Activated CD4-positive, alpha-beta T cell treated with anti-CD3 and anti-CD28 coated beads for 36 hours (primary cell): ENCODE measurements around the gene CHST11. TPM values are rescaled to one million over a fixed set of nuclear protein-coding genes. Genes with fewer than 3 reads are reported as not detected.
"Not testable (repeated sequence)": the region's sequence is repeated elsewhere in the genome, so short reads cannot be mapped to it uniquely, and the experiment has no call there.

Experiments used
- ATAC-seq: fragments of 200-7000 bp; cut with Tn5 transposase; one replicate; pipeline ENCODE4 v1.10.0; 2021; ENCODE audit warnings: mild to moderate bottlenecking, moderate library complexity
- CTCF ChIA-PET: fragments of 350-600 bp; sonication (Branson Sonifier 250); formaldehyde crosslinking; loops from one replicate; lab custom pipeline; 2021; ENCODE audit warnings: antibody characterized with exemption; lab: Charles Lee
- POLR2A ChIA-PET: fragments of 350-600 bp; sonication (Branson Sonifier 250); formaldehyde crosslinking; loops from one replicate; lab custom pipeline; 2021; ENCODE audit warnings: antibody characterized with exemption, inconsistent platforms; lab: Charles Lee
- DNase-seq: peaks from one replicate; pipeline ENCODE4 v3.0.0-alpha.2; 2020
- H3K27ac Mint-ChIP-seq: one replicate; pipeline ENCODE4 v1.8.0; 2021; ENCODE audit warnings: mixed read lengths
- H3K27me3 Mint-ChIP-seq: one replicate; pipeline ENCODE4 v1.8.0; 2021; ENCODE audit warnings: mixed read lengths
- H3K36me3 Mint-ChIP-seq: one replicate; pipeline ENCODE4 v1.8.0; 2021; ENCODE audit warnings: low read depth, mixed read lengths
- H3K4me1 Mint-ChIP-seq: one replicate; pipeline ENCODE4 v1.8.0; 2021; ENCODE audit warnings: mixed read lengths
- H3K4me3 Mint-ChIP-seq: one replicate; pipeline ENCODE4 v1.8.0; 2021; ENCODE audit warnings: mild to moderate bottlenecking, moderate library complexity, mixed read lengths
- H3K9me3 Mint-ChIP-seq: one replicate; pipeline ENCODE4 v1.8.0; 2021; ENCODE audit warnings: low read depth, mixed read lengths
- intact Hi-C, 2 experiments: fragments of 100-400 bp; cut with DNase I in 1 of 2; cut with micrococcal nuclease in 1 of 2; formaldehyde crosslinking; loops; one replicate each; pipeline versions ENCODE4 v1.14.2 to v1.15.1; 2022 to 2024; cut with DNase I, micrococcal nuclease
- total RNA-seq, 2 experiments: library from RNA; stranded (reverse); gene quantifications; one replicate each; pipeline ENCODE4 v1.2.3, GENCODE V29; 2021

Gene CHST11
- total RNA-seq, 2 experiments from 2014 or later, result 33.3 to 33.6 TPM

DNA sequence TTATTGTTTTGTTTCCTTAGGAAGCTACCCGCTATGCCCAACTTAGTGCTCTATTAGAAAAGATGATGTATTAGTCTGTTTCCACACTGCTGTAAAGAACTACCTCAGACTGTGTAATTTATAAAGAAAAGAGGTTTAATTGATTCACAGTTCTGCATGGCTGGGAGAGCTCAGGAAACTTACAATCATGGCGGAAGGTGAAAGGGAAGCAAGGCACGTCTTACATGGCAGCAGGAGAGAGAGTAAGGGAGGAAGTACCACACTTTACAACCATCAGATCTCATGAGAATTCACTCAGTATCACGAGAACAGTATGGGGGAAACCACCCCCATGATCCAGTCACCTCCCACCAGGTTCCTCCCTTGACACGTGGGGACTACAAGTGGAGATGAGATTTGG, 70.9 kb downstream of the CHST11 start:
- H3K27ac Mint-ChIP-seq, POLR2A ChIA-PET: not testable (repeated sequence)
- CTCF ChIA-PET, result interaction anchor here (0.6 to 1.0 kb wide), 3 partner anchors 12 to 62 kb away, joined by 3 read pairs; no protein-coding TSS in a partner anchor

DNA sequence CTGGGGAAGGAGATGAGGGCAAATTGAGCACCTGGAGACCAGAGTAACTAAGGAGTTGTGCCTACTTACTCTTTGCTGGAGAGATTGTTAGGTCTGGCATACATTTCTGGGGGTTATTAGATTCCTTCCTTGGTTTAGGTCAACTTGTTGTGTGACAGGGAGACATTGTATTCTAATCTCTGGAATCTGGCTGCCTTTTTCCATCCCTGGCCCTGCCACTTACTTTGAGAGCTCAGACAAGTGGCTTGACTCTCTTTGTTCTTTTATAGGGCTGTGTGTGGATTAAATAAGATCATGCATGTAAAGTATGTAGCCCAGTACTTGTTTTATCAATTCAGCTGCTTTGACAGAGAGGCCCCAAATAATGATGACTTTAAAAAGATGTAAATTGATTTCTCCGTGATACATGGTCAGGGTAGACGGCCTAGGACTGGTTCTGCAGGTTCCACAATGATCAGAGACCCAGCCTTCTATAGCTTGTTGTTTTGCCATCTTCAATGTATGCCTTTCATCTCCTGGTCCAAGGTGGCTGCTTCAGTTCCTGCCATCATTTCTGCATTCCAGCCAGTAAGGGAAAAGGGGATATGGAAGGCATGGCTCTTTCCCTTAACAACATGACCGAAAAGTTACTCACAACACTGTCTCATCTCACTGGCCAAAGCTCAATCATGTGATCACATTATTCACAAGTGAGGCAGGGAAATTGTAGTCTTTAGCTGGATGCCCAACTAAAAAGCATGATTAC, 72.6 kb downstream of the CHST11 start:
- no peaks in the 10 kb centered on the region for H3K9me3 Mint-ChIP-seq
- POLR2A ChIA-PET, result interaction anchor here (0.7 kb wide), 1 partner anchor 19 kb away, joined by 3 read pairs; no protein-coding TSS in a partner anchor
- CTCF ChIA-PET, result interaction anchor here (0.6 to 1.4 kb wide), 5 partner anchors 11 to 148 kb away, joined by 3 to 4 read pairs (median 3); no protein-coding TSS in a partner anchor
- intact Hi-C loops, result no loop called here
- H3K27me3 Mint-ChIP-seq, result no peaks in the 10 kb centered on the region
- H3K4me1 Mint-ChIP-seq, result peaks cover 42% of the 10 kb centered on the region
- no peak overlapping the region for H3K27ac Mint-ChIP-seq
- DNase-seq (no peak), ATAC-seq (no peak)
- H3K36me3 Mint-ChIP-seq, result peaks cover 3% of the 10 kb centered on the region
- H3K4me3 Mint-ChIP-seq, result no peak overlapping the region

More for the DNA sequence above, 70.9 kb downstream of the CHST11 start:
- H3K4me3 Mint-ChIP-seq, DNase-seq, ATAC-seq, H3K36me3 Mint-ChIP-seq, intact Hi-C loops, H3K9me3 Mint-ChIP-seq, H3K27me3 Mint-ChIP-seq: not testable (repeated sequence)
- H3K4me1 Mint-ChIP-seq, result peaks cover 44% of the 10 kb centered on the region

DNA sequence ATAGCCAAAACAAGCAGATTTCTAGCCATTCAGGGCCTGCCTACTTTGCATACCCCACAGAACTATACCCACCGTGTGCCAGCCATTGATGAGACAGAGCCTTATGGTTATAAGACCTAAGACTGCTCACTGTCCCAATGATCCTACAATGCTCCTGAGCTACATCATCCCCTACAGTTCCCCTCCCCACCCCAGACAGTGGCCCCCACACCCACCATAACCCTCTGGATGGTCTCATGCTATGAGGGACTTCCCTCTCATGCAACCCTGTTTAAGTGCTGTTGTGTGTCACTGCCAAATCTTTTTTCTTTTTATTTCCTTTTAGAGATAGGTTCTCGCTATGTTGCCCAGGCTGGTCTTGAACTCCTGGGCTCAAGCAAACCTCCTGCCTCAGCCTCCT, 75.9 kb downstream of the CHST11 start:
- Mint-ChIP-seq H3K4me3 (no peak overlapping the region), H3K4me1 (peaks cover 41% of the 10 kb centered on the region), H3K9me3 (no peaks in the 10 kb centered on the region), H3K36me3 (peaks cover 2% of the 10 kb centered on the region), H3K27ac (no peak overlapping the region), H3K27me3 (no peaks in the 10 kb centered on the region)
- ChIA-PET POLR2A (no interaction called here), CTCF (no interaction called here)
- ATAC-seq (no peak), DNase-seq (no peak)
- intact Hi-C loops, result no loop called here

DNA sequence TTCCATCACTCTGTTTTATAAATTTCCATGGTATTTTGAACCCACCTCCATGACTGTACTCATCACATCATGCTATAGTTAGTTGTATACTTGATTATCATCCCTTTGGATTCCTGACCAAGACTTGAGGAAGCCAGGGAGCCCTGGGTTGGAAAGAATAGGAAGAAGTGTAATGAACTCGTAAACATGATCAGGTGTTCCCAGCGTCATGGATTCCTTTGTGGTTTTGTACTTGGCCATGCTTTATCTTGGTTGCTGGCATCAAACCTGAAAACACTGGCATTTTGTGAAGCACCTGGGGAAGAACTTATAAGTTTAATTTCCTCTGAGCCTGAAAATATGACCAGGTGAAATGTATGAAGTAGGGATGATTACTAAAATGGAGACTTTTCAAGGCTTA, 76.4 kb downstream of the CHST11 start:
- POLR2A ChIA-PET, result no interaction called here
- Mint-ChIP-seq H3K9me3 (no peaks in the 10 kb centered on the region), H3K27me3 (no peaks in the 10 kb centered on the region), H3K4me3 (no peak overlapping the region), H3K27ac (no peak overlapping the region), H3K36me3 (peaks cover 2% of the 10 kb centered on the region), H3K4me1 (peaks cover 42% of the 10 kb centered on the region)
- intact Hi-C loops, result no loop called here
- CTCF ChIA-PET, result no interaction called here
- ATAC-seq, result no peak
- no peak for DNase-seq

DNA sequence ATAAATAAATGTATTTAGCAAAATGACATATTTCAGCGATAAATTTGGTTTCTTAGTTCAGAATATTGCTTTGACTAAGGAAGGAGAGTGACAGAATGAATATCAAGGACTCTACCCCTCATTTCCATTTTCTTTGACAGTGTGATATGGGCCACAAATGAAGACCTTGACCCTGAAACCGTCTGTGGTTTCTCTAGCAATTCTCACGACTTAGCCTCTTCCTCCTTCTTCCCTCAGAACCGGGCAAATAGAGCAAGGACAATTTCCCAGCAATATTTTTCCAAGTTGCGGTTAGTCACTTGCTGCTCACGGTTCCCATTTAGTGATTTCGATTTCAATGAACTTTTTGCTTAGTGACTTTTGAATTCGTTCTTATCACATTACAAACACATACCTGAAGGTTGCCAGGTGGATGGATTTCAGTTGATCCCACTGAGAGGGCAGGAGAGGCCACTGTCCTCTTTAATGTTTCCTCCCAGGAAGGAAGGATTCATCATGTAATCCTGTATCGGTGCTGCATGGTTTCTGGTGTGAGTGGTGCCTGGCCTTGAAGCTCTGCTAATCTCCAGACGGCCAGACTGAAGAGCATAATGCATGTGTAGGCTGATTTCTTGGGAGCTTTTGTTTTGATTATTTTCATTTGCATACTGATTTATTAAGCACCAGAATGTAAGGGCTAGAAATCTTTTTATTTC, 77.6 kb downstream of the CHST11 start:
- intact Hi-C loops, result no loop called here
- no peak overlapping the region for H3K4me3 Mint-ChIP-seq
- peaks cover 2% of the 10 kb centered on the region for H3K36me3 Mint-ChIP-seq
- no peaks in the 10 kb centered on the region for H3K27me3 Mint-ChIP-seq
- POLR2A ChIA-PET, result no interaction called here
- CTCF ChIA-PET, result interaction anchor here (0.6 to 2.1 kb wide), 2 partner anchors 15 to 153 kb away, joined by 3 to 6 read pairs; no protein-coding TSS in a partner anchor
- ATAC-seq (no peak), DNase-seq (no peak)
- H3K4me1 Mint-ChIP-seq, result peaks cover 42% of the 10 kb centered on the region
- H3K9me3 Mint-ChIP-seq, result no peaks in the 10 kb centered on the region
- no peak overlapping the region for H3K27ac Mint-ChIP-seq

DNA sequence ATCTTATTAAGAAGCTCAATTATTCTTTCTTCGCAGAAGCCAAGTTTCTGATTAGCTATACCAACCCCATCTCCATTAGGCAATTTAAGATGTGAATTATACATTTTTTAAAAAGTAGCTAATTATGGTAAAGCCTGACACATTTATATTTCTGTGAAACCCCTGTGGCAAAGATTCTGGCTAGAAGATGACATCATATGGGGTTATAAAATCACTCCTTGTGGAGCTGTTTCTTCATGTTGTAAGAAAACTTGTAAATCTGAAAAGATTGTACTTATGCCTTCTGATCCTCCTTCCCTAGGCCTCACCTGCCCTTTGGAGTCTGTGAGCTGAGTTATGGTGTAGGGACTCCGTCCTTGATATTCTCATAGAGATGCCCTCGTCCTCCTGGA, 78.1 kb downstream of the CHST11 start:
- H3K4me1 Mint-ChIP-seq, result peaks cover 42% of the 10 kb centered on the region
- DNase-seq (no peak), ATAC-seq (no peak)
- no peaks in the 10 kb centered on the region for H3K9me3 Mint-ChIP-seq
- H3K27me3 Mint-ChIP-seq, result no peaks in the 10 kb centered on the region
- POLR2A ChIA-PET, result no interaction called here
- intact Hi-C loops, result no loop called here
- no peak overlapping the region for H3K27ac Mint-ChIP-seq
- no peak overlapping the region for H3K4me3 Mint-ChIP-seq
- H3K36me3 Mint-ChIP-seq, result no peaks in the 10 kb centered on the region
- CTCF ChIA-PET, result interaction anchor here (0.6 to 2.1 kb wide), 3 partner anchors 16 to 163 kb away, joined by 3 to 6 read pairs (median 3); no protein-coding TSS in a partner anchor

DNA sequence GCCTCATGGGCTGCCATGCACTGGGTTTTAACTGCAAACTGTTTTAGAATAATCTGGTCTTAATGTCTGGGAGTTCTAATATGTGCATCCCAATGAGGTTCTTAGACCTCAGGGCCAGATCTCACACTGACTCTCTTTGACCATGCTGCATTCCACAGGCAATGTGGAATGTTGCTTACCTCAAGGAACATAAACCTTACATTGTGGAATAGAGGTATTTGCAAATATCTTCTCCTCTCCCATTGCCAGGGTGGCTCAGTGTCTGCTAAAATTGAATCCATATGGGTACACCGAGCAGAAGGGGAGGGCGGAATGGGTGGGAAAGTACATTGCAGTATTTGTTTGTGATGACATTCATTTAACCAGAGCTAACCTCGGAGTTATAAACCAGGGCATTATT, 78.6 kb downstream of the CHST11 start:
- Mint-ChIP-seq H3K9me3 (no peaks in the 10 kb centered on the region), H3K27ac (no peak overlapping the region), H3K36me3 (no peaks in the 10 kb centered on the region), H3K4me1 (peaks cover 42% of the 10 kb centered on the region), H3K27me3 (no peaks in the 10 kb centered on the region), H3K4me3 (no peak overlapping the region)
- intact Hi-C loops, result no loop called here
- no peak for DNase-seq
- ATAC-seq, result no peak
- ChIA-PET CTCF (interaction anchor here (0.6 to 2.1 kb wide), 2 partner anchors 154 to 164 kb away, joined by 3 to 6 read pairs; no protein-coding TSS in a partner anchor), POLR2A (no interaction called here)

DNA sequence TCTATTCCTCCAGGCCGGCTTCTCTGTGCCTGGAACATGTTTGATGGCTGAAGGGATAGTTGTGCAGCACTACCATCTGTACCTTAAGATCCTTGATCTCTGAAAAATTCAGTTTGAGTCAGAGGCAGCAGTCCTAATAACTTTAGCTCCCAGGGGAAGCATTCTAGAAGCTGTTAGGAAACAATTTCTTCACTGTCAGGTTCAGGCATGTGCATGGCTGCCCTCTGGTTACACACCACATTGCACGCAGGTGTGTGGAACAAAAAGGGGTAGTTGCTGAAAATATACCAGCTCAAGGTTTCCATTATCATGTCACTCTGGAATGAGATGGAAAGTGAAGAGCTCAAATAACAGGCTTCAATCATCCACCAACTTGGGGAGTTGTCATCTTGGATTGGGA, 80.1 kb downstream of the CHST11 start:
- no peak overlapping the region for H3K4me3 Mint-ChIP-seq
- H3K27me3 Mint-ChIP-seq, result no peaks in the 10 kb centered on the region
- H3K4me1 Mint-ChIP-seq, result peaks cover 48% of the 10 kb centered on the region
- no peak overlapping the region for H3K27ac Mint-ChIP-seq
- CTCF ChIA-PET, result interaction anchor here (0.6 kb wide), 1 partner anchor 28 kb away, joined by 3 read pairs; no protein-coding TSS in a partner anchor
- intact Hi-C loops, result no loop called here
- no peaks in the 10 kb centered on the region for H3K36me3 Mint-ChIP-seq
- DNase-seq, result no peak
- no peaks in the 10 kb centered on the region for H3K9me3 Mint-ChIP-seq
- POLR2A ChIA-PET, result no interaction called here
- ATAC-seq, result no peak

DNA sequence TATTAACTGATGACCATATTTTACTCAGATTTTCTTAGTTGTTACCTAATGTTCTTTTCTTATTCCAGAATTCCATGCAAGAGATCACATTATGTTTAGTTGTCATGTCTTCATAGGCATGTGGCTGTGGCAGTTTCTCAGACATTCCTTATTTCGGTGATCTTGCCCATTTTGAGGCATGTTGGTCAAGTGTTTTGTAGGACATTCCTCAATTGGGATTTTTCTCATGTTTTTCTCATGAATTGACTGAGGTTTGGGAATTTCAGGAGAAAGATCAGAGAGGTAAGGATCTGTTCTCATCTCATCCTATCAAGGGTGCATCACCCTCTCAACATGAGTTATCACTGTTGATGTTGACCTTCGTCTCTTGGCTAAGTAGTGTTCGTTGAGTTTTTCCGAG, 81.3 kb downstream of the CHST11 start:
- Mint-ChIP-seq H3K36me3 (no peaks in the 10 kb centered on the region), H3K4me3 (no peak overlapping the region), H3K9me3 (no peaks in the 10 kb centered on the region), H3K27me3 (no peaks in the 10 kb centered on the region), H3K27ac (no peak overlapping the region), H3K4me1 (peaks cover 45% of the 10 kb centered on the region)
- POLR2A ChIA-PET, result no interaction called here
- DNase-seq, result no peak
- ATAC-seq, result no peak
- CTCF ChIA-PET, result no interaction called here
- intact Hi-C loops, result no loop called here

DNA sequence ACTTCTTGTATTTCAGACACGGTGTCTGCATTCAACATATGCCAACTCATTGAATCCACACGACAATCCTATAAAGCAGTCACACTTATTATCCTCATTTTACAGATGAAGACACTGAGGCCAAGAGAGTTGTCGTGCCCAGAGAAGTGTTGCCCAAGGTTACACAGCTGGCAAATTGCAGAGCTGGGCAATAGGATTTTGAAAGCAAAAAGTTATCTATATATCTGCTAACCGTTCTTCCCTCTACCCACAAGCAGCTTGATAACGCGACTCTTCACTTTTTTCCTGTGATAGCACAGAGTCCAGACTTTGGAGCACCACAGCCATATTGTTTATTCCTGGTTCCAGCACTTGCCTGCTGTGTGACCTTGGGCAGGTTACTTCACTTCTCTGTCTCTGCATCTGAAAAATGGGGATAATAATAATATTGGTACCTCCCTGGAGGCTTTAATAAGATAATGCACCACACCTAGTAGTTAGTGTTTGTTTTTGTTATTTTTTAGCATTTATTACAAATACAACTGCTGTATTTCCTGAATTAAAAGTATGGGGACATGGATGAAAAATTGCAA, 82.2 kb downstream of the CHST11 start:
- ChIA-PET CTCF (interaction anchor here (1.0 kb wide), 1 partner anchor 30 kb away, joined by 4 read pairs; no protein-coding TSS in a partner anchor), POLR2A (no interaction called here)
- intact Hi-C loops, result no loop called here

DNA sequence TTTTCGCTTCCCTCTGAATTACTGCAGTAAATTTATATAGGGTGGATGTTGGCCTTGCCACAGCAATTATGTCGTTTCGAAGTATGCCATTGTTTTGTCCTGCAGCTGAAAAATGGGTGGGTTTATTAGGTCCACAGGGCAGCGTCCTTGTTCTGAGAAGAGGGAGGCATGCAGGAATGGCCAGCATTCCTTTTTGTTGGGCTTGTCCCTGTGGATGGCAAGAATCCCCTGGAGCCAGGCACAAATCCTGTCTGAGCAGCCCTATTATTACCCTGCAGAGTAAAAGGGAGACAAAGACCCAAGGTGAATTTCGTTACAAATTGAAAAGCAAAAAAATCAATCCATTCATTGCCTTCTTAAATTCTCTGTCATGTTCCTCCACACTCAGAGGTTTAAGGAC, 88.1 kb downstream of the CHST11 start:
- no peaks in the 10 kb centered on the region for H3K27me3 Mint-ChIP-seq
- no peak overlapping the region for H3K4me3 Mint-ChIP-seq
- no peak overlapping the region for H3K27ac Mint-ChIP-seq
- H3K4me1 Mint-ChIP-seq, result peaks cover 40% of the 10 kb centered on the region
- ChIA-PET CTCF (interaction anchor here (2.1 kb wide), 1 partner anchor 163 kb away, joined by 5 read pairs; no protein-coding TSS in a partner anchor), POLR2A (no interaction called here)
- ATAC-seq, result no peak
- peaks cover 2% of the 10 kb centered on the region for H3K36me3 Mint-ChIP-seq
- intact Hi-C loops, result no loop called here
- no peaks in the 10 kb centered on the region for H3K9me3 Mint-ChIP-seq
- DNase-seq, result no peak

More for the DNA sequence above, 82.2 kb downstream of the CHST11 start:
- no peak overlapping the region for H3K27ac Mint-ChIP-seq
- ATAC-seq (no peak), DNase-seq (no peak)
- no peaks in the 10 kb centered on the region for H3K27me3 Mint-ChIP-seq
- no peaks in the 10 kb centered on the region for H3K36me3 Mint-ChIP-seq
- no peak overlapping the region for H3K4me3 Mint-ChIP-seq
- H3K4me1 Mint-ChIP-seq, result peaks cover 38% of the 10 kb centered on the region
- no peaks in the 10 kb centered on the region for H3K9me3 Mint-ChIP-seq
